G401.6 (cell line): ENCODE measurements around the gene AAK1.
"Not testable (repeated sequence)": the region's sequence is repeated elsewhere in the genome, so short reads cannot be mapped to it uniquely, and the experiment has no call there.

Source experiments
- FAIRE-seq: peaks from 2 replicates; lab custom pipeline; 2012; peaks lifted over from hg19 to GRCh38; lab: Jason Lieb, UNC

Gene AAK1

DNA sequence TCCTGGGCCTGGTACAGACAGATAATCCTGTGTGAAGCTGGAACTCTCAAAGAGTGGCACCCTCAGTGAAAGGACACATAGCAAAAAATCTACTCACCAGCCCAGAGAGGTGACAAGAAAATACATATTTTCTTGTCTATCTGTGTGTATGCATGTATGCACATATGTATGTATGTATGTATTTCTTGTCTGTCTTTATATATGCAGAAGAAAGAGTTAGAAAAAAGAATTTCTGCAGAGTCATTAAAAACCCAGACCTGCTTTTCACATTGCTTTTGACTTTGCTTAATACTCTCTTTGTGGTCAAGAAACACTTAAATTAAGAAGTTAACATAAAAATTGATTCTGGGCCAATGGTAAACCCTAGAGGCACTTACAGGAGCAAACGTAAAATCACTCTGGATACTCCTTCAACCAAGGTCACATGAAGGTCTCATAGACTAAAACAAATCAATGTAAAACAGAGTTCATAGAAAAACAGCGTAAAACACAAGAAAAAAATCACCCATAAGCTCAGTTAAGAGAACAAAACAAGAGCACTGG is 16.5 kb upstream of the AAK1 start:
- FAIRE-seq, result no peak

DNA sequence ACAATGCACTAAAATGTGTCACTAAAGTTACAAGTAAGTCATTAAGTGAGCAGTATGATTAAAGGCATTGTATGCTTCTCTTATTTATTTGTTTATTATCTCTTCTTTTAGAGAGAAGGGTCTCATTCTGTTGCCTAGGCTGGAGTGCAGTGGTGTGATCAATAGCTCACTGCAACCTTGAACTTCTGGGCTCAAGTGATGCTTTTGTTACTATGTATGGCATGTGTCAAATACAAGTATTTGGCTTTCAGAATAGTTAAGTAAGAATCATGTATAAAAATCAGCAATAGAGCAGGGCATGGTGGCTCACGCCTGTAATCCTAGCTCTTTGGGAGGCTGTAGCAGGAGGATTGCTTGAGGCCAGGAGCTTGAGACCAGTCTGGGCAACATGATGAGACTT is 15.8 kb upstream of the AAK1 start:
- no peak for FAIRE-seq

DNA sequence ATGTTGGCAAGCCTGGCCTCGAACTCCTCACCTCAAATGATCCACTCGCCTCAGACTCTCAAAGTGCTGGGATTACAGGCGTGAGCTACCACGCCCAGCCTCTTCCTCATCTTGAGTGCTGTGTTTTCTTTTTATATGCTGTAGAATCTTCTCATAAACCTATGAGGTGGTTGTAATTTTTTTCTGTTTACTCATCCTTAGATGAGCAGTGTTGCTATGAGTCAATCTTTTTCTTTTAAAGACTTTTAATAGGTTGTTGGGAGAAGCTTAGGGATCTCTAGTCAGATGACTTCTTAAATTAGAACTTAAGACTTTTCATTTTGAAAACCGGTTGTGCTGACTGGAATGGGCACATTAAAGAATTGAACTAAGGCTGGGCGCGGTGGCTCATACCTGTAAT is 8.7 kb upstream of the AAK1 start:
- no peak for FAIRE-seq

DNA sequence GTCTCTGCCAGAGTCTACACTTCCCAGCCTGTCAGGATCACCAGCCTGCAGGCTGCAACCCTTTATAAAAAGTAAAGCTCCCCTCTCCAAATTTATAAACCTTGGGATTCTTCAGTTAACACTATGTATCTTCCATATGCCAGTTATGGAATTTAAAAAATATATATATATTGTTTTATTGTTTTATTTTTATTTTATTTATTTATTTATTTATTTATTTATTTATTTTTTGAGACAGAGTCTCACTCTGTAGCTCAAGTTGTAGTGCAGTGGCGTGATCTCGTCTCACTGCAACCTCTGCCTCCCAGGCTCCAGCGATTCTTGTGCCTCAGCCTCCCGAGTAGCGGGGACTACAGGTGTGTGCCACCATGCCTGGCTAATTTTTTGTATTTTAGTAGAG is 3.7 kb upstream of the AAK1 start:
- not testable (repeated sequence) for FAIRE-seq

DNA sequence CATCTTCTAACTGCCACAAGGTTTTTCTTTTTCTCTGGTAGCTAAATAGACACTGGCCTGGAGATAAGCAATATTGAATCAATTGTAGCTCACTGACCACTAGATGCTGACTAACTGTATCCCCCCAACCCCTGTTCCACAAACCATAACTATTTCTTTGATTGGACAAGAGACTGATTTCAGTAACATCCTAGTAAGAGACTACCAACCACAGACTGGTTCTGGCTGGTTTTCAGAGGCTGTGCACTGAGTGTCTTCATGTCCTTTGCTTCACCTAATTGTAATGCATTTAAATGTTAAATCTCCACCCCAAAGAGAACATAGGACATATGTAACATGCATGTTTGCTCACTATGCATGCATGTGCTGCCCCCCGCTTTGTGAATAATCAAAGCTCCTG is 3.2 kb upstream of the AAK1 start:
- no peak for FAIRE-seq

DNA sequence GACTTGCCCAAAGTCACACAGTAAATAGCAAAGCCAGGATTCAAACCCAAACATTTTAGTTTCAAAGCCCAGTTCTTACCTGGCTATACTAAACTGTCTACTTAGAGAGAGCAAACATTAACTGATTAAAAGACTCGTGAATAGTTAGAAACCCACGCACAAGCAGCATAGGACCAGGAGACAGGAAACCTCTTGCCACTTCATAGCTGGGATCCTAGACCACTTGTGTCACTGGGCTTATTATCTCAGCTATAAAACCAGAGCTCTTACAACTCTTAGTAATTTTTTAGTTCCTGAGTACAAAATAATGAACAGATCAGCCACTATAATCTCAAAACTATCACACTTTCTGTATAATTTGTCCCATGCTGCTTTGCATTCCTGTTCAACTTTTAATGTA is 2.4 kb upstream of the AAK1 start:
- FAIRE-seq, result no peak

DNA sequence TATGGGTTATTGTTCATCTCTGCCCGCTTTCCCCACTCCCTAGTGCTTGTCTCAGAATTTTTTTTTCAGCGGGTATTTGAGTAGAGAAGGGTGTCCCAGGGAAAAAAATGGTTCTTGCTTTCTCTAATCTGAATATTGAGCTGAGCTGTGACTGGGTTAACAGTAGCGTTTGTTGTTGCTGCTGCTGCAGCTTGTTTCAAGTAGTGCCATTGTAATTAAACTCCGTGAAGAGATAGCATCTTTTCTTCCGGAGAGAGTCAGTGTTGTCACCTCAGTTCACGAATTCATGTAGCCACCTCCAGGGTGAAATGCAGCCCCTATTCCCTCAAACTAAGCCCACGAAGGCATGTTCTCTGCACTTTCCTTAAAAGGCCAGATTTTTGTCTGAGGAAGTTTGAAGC is 1.5 kb upstream of the AAK1 start:
- no peak for FAIRE-seq

DNA sequence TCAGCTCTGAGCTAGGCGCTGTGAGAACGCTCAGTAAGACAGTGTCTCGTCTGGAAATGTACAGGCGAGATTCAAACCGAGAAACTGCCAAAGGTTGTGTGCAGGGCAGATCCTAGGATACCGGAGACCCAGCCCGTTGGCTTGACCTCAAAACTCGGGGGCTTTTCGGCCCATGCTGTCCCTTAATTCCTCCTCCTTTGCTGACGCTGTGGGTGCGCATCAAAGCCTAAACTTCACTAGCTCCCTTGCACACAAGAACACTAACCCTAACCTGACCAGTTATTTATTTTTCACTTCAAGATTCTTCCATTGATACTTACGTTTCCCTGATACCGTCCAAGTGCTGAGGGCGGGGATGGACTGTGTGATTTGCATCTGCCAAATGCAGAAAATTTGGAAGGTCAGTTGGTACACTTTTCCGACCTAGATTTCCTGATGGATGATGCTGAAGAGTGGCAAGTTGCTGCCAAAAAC is 1.0 kb upstream of the AAK1 start:
- no peak for FAIRE-seq

DNA sequence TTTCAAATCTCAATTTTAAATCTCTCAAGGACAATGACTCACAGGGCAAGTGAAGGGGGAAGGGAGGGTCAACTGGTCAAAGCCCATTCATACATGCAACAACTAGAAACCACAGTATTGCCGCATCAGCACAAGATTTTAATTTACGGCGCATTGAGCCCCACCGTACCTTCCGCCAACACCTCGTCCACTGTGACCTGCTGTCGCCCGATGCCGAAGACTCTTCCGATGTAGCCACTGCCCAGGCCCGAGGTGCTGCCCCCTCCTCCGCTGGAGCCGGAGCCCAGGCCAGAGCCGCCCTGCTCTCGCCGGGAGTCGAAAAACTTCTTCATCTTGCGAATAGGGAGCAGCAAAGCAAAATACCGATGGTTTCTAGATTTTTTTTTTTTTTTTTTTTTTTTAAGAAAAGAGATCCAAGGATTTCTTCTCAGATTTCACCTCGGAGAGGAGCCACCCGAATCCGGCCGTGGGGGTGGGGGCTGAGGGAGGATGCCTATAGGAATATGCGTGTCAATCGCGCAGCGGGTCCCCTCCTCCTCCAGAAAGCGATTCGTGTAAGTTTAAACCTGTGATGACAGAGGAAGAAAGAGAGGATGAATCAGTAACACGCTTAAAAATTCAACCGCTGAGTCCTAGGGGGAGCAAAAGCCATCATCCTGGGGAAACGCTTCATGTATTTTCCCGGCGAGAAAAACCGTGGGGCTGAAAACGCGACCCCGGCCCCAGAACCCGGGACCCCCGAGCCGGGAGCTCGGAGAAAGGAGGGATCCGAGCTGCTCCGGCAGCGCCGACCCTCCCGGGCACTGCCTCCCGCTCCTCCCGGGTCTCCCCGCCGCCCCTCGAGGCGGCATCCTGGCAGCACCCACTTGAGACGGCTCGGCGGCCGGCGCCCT is 584 bp downstream of the AAK1 start:
- FAIRE-seq, result no peak

DNA sequence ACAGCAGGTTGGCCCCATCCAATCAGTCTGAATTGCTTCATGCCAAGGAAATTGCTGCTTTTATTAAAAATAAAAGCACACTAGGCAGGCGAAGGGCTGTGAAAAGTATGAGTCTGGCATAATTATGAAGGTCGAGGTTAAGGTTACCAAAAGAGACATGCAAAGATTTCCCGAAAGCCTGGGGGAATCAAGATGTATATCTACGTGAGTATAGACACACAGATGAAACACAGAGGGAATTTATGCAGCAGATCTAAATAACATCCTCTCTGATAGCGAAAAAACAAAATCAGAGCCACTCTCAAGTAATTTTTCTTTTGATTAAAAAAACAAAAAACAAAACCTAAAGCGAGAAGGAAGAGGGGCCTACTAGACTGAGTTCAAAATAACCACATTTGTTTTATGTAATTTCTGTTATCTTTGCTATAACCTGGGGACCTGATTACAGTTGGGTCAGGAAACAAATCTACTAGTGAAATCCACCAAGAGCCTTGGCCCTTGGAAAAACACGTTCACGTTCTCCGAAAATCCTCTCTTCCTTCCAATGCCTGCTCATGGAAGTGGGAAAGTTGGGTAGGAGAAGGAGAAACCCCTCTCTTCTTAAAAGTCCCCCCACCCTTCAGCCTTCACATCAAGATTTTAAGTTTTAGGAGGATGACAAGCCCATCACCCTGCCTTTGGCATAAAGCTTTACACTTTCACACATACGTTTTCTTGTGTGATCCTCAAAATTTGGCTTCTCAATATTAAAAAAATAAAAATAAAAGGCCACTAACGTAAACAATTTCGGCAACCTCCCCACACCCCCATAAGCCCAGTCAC is 1.4 kb downstream of the AAK1 start:
- no peak for FAIRE-seq

DNA sequence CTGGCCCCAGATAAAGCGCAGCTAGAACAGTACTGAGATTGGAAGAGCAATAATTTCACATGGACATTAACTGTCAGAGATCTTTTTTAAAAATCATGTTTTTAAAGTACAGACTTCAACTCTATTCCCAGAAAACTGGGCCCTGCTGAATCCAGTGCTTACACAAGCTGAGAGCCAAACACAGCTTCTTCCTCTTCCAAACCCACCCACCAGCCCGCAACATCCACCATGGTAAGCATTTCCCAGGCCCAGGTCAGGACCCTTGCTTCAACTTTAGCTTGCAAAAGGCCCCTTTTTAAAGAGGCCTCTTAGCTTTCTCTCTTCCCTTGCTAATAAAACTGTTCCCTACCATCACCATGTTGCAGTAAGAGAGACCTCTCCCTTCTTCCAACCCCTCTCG is 2.1 kb downstream of the AAK1 start:
- FAIRE-seq, result no peak

DNA sequence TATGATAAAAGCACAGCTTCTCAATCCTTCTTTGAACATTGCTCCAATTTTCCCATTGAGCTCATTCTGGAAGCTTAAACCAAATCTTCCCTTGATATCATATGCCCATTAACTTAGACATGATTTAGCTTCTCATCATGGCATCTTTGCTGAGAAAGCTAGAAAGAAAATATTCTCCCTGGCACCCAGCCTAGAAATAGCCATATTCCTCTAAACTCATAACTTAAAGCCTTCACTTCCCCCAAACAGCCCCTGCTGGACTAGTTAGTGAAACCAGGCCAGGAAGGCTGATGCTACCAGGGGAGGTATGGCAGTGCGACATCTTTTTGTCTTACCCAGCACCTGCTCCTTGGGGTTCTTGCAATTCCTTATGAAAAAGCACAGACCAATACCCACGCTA is 4.3 kb downstream of the AAK1 start:
- FAIRE-seq, result no peak

DNA sequence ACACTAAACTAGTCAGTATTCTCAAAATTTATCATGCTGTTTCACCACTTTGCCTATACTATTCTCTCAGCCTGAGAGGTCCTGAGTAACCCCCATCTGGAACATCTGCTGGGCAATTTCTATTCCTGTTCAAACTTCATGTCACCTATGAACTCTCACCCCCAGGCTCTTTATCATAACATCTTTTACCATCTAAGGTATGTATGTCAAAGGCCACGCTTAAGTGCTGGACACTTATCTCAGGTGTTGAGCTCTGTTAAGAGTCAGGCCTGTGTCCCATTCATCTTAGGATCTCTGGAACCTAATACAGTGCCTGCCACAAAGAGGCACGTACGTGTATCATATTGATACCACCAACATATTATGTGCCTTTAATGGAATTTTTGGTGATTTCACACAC is 4.9 kb downstream of the AAK1 start:
- no peak for FAIRE-seq

DNA sequence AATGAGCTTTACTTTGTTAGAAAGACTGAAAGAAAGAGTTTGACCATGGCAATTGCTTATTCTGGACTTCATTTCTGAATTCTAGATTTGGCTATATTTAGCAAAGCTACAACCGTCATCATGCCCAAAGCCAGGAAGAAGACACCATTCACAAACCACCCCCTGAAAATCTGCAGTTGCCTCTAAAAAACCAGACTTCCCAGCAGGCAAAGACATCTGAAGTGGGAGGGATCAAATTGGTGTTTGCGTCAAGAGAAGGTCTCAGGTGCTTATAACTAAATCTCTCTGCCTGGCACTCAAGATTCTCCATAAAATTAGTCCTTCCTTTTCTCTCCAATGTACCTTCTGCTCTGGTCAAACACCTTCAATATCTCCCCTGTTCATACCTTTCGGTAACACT is 5.6 kb downstream of the AAK1 start:
- no peak for FAIRE-seq

DNA sequence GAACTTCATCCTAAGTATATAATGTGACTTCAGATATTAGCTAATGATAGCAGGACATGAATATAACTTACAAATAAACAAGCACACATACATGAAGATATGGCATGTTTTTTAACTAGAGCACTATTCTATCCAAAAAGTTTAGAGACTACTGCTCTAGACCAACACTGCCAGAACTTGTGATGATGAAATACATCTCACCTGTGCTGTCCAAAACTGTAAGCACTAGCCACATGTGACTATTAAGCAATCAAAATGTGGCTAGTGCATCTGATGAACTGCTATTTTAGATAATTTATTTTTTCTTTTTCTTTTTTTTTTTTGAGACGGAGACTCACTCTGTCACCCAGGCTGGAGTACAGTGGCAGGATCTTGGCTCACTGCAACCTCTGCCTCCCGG is 7.1 kb downstream of the AAK1 start:
- FAIRE-seq, result no peak

DNA sequence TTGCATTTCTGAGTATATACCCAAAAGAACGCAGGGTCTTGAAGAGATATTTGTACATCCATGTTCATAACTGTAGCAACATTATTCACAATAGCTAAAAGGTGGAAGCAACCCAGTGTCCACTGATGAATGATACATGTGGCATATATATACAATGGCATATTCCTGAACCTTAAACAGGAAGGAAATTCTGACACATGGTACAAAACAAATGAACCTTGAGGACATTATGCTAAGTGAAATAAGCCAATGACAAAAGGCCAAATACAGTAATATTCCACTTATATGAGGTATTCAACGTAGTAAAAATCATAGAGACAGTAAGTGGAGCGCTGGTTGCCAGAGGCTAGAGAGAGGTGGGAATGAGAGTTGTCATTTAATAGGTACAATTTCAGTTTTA is 8.1 kb downstream of the AAK1 start:
- FAIRE-seq, result no peak

DNA sequence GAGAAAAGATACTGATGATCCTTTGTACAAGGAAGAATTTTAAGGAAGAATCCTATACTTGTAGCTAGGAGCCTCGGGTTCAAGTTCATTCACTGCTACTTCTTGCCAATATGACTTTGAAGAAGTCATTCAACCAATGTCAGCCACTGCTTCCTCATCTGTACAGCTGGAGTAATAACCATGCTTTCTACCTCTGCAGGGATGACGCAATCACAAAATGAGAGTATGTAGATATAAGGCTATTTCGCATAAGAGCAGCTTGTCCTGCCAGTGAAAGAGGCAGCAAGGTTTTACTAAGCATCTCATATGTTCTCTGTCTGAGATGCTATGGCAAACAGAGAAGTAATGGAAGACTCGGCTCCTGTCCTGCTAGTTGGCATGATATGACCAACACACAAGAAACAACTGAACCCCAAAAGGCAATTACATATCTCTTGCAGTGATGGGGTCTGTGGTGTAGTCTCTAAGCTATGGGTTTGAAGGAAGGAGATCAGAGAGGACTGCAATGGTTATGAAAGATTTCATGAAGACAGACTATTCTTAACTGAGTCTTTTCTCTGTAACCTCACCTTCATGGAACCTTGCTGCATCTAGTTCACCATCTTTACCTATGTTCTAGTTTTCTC is 9.2 kb downstream of the AAK1 start:
- FAIRE-seq, result no peak

DNA sequence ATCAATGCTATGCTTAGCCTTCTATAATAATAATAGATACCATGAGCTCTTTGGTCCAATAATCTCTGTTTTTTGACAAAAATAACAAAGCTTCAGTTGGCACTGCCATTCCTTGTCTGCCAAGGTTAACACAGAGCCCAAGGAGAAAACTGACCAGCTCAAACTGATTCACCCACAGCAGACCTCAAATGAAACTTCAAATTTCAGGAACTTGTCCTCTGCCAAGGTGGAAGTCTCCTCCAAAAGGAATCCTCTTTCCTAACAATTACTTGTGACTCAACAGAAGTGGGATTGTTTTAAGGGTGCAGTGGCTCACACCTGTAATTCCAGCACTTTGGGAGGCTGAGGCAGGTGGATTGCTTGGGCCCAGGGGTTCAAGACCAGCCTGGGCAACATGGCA is 12.1 kb downstream of the AAK1 start:
- no peak for FAIRE-seq

DNA sequence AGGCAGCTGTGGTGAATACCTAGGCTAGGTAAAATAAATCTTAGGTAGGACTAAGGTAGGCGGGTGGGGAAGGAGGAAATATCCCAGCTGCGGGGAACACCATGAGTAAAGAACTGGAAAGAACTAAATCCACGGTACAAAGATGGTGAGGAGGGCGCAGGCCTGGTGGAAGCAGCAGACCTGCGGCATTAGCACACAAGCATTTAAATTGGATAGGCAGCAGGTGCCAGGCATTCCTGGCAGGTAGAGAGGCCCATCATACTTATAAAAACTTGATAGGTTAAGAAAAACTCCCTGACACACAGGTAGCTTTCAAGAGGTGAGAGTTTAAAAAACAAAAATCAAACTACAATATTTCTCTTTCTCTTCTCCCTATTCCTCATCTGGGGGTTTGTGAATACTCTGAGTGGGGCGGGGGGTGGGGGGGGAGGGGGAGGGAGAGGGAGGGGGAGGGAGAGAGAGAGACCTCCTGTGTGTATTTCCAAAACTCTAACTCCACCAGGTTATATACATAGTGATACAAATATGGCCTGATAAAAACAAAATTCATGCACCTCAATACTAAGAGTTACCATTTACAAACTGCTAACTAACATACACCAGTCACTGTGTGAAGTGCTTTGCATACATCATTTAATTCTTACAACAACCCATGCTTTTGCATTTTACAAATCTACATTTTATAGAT is 13.5 kb downstream of the AAK1 start:
- FAIRE-seq, result no peak

DNA sequence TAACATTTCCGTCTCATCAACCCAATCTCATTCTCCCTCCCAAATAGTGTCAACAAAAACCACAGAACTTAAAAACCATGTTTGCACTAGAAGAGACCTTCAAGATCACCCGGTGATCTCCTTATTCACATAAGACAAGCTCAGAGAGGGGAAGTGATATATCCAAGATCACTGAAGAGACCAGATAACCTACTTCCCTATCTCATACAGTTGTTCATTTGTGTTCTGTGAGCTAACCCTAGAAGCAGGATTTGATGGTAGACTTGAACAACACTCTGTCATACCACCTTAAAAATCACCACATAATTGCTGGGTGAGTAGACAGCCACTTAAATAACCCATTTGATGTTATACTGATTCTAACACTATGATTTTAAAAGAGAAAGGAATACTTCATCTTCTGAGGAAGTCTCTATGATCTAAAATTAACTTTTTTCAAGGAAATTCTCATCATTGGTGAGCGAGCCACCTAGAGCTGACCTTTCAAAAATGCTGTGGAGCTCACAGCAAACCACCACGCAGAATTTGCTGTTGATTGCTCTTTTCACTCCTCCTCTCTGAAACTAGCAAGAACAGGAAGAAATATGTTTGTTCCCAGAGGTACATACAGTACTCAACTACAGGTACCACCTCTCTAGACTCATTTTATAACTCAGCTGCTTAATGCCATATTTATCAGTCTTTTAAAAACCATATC is 15.1 kb downstream of the AAK1 start:
- FAIRE-seq, result no peak

DNA sequence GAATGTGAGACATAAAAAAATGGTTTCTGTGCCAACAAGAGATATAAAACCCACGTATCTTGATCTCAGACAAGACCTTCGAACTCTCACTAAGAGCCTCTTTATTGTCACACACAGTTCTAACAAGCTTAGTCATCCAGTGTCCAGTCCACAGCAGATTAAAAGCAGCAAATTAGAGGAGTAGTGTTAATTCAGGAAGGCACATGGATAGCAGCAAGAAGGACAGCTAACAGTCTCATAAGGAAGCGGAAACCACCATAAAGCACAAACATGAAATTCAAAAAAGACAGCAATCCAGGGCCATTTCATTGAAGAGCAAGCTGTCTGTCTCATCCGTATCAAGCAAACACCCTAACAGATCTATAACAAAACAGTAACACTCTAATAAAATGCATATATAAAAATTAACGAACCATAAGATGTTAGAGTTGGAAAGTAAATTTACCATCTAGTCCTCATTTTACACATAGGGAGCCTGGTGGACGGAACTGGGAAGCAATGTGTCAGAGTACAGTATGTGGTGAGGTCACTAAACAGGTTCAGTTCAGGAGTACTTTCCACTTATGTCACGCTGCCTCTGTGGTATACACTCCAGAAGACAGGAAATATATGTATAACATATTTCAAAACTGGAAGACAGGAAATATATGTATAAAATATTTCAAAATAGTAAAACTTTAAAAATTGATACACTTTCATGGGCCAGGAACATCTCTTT is 18.3 kb downstream of the AAK1 start:
- no peak for FAIRE-seq
